Lower leg skin (tissue), 3 donors: ENCODE data around the gene CDR2.

Experiments used
- POLR2A ChIP-seq, 2 donors: fragments of 450-650 bp; IDR thresholded peaks; one replicate each; pipeline ENCODE4 v1.6.1; 2016 to 2017; ENCODE audit warnings: antibody characterized with exemption in 2 of 2, mild to moderate bottlenecking in 1 of 2, moderate library complexity in 1 of 2
- TF ChIP-seq, protein P1 (sequence below), 3 donors: fragments of 450-650 bp; IDR thresholded peaks; one replicate each; pipeline ENCODE4 v1.5.1; 2016; ENCODE audit warnings: antibody characterized with exemption in 3 of 3, mild to moderate bottlenecking in 3 of 3, moderate library complexity in 2 of 3

DNA sequence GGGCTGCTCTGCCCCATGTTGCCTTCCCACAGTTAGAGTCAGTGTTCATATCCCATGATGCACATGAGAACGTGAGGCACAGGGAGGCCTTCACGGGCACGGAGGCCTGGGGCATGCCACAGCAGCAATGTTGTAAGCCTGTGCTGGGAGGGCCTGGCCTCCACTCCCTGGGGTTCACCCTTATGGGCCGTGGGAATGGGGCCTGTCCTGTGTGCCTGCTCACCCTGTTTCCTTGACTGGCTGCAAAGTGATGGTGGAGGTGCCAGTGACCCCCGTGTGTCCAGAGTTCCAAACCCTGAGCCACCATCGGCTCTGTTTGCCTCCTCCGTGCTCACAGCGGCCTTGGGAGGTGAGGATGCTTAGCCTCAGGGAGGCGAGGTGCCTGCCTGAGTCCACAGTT, 67.6 kb downstream of the CDR2 start:
- TF ChIP-seq, protein P1, sequence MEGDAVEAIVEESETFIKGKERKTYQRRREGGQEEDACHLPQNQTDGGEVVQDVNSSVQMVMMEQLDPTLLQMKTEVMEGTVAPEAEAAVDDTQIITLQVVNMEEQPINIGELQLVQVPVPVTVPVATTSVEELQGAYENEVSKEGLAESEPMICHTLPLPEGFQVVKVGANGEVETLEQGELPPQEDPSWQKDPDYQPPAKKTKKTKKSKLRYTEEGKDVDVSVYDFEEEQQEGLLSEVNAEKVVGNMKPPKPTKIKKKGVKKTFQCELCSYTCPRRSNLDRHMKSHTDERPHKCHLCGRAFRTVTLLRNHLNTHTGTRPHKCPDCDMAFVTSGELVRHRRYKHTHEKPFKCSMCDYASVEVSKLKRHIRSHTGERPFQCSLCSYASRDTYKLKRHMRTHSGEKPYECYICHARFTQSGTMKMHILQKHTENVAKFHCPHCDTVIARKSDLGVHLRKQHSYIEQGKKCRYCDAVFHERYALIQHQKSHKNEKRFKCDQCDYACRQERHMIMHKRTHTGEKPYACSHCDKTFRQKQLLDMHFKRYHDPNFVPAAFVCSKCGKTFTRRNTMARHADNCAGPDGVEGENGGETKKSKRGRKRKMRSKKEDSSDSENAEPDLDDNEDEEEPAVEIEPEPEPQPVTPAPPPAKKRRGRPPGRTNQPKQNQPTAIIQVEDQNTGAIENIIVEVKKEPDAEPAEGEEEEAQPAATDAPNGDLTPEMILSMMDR (IDR thresholded peaks at IDR 0.05): no peak
- TF ChIP-seq POLR2A (IDR thresholded peaks at IDR 0.05): no peak
